ENCODE results near the gene EPB41L4B.

The EPB41L4B gene

GRCh38 chr9:109255394-109255793, 65.5 kb downstream of the EPB41L4B start:
- TF ChIP-seq PPARA (CRISPR knock-in tag; IDR thresholded peaks at IDR 0.05; ENCODE audit: borderline replicate concordance) (no peak), SNAI2 (CRISPR knock-in tag; IDR thresholded peaks at IDR 0.05) (no peak), CREB5 (CRISPR knock-in tag; IDR thresholded peaks at IDR 0.05; ENCODE audit: low read depth) (no peak), TCF4 (CRISPR knock-in tag; IDR thresholded peaks at IDR 0.05; ENCODE audit: borderline replicate concordance) (no peak), ARNTL (CRISPR knock-in tag; IDR thresholded peaks at IDR 0.05; ENCODE audit: borderline replicate concordance, low read depth) (no peak), ZC3H10 (CRISPR knock-in tag; IDR thresholded peaks at IDR 0.05) (no peak), ZNF70 (CRISPR knock-in tag; IDR thresholded peaks at IDR 0.05) (no peak), OSR1 (CRISPR knock-in tag; IDR thresholded peaks at IDR 0.05) (no peak), POU6F1 (CRISPR knock-in tag; IDR thresholded peaks at IDR 0.05; ENCODE audit: borderline replicate concordance, low read depth) (no peak), ZFP3 (CRISPR knock-in tag; IDR thresholded peaks at IDR 0.05) (no peak), ZNF8 (CRISPR knock-in tag; IDR thresholded peaks at IDR 0.05) (no peak), CSDC2 (CRISPR knock-in tag; IDR thresholded peaks at IDR 0.05) (no peak), ISL1 (CRISPR knock-in tag; IDR thresholded peaks at IDR 0.05) (no peak), ESRRG (CRISPR knock-in tag; IDR thresholded peaks at IDR 0.05) (no peak)
- ATAC-seq, result no peak

- TF ChIP-seq ZNF70 (CRISPR knock-in tag; IDR thresholded peaks at IDR 0.05), result no peak
- ATAC-seq, result no peak
These were observed 66.5 kb downstream of the EPB41L4B start for GRCh38 chr9:109254317-109254716.

- ATAC-seq, result no peak; the same call in 2 of the 3 replicates
These were observed 67.1 kb downstream of the EPB41L4B start for GRCh38 chr9:109253637-109254284.

GRCh38 chr9:109253241-109253636, 67.6 kb downstream of the EPB41L4B start:
- TF ChIP-seq ARNTL (CRISPR knock-in tag; IDR thresholded peaks at IDR 0.05; ENCODE audit: borderline replicate concordance, low read depth), result no peak
- TF ChIP-seq ZNF8 (CRISPR knock-in tag; IDR thresholded peaks at IDR 0.05), result no peak
- TF ChIP-seq ZC3H10 (CRISPR knock-in tag; IDR thresholded peaks at IDR 0.05), result no peak
- TF ChIP-seq ZNF70 (CRISPR knock-in tag; IDR thresholded peaks at IDR 0.05), result no peak
- no peak for TF ChIP-seq ZFP30 (CRISPR knock-in tag; IDR thresholded peaks at IDR 0.05)
- no peak for TF ChIP-seq POU6F1 (CRISPR knock-in tag; IDR thresholded peaks at IDR 0.05; ENCODE audit: borderline replicate concordance, low read depth)
- no peak for TF ChIP-seq ZNF565 (CRISPR knock-in tag; conservative IDR thresholded peaks at IDR 0.05; ENCODE audit: low read depth)
- no peak for TF ChIP-seq PPARA (CRISPR knock-in tag; IDR thresholded peaks at IDR 0.05; ENCODE audit: borderline replicate concordance)
- no peak for TF ChIP-seq ISL1 (CRISPR knock-in tag; IDR thresholded peaks at IDR 0.05)
- TF ChIP-seq ZFP3 (CRISPR knock-in tag; IDR thresholded peaks at IDR 0.05), result no peak
- no peak for TF ChIP-seq RARB (CRISPR knock-in tag; IDR thresholded peaks at IDR 0.05)
- no peak for TF ChIP-seq TSHZ2 (CRISPR knock-in tag; IDR thresholded peaks at IDR 0.05)
- no peak for TF ChIP-seq PATZ1 (CRISPR knock-in tag; IDR thresholded peaks at IDR 0.05; ENCODE audit: borderline replicate concordance)
- no peak for TF ChIP-seq SNAI2 (CRISPR knock-in tag; IDR thresholded peaks at IDR 0.05)
- TF ChIP-seq GLIS3 (CRISPR knock-in tag; IDR thresholded peaks at IDR 0.05), result no peak
- ATAC-seq, result no peak

More at GRCh38 chr9:109253637-109254284, 67.1 kb downstream of the EPB41L4B start:
- TF ChIP-seq ZFP30 (CRISPR knock-in tag; IDR thresholded peaks at IDR 0.05) (no peak), SNAI2 (CRISPR knock-in tag; IDR thresholded peaks at IDR 0.05) (no peak)
